ENCODE results near the gene MYH8.

Gene MYH8

GRCh38 chr17:10380631-10381408 lies 40.9 kb downstream of the MYH8 start:
- Histone ChIP-seq H3K9me3 (ENCODE audit: control insufficient read depth in 1 of 2, low read length in 2 of 2) (no peaks in the 10 kb centered on the region), H3K4me3 (ENCODE audit: low read depth in 1 of 2, low read length in 2 of 2) (no peak overlapping the region), H3K4me1 (ENCODE audit: control insufficient read depth in 1 of 2, insufficient read depth in 2 of 2, low read length in 2 of 2) (no peaks in the 10 kb centered on the region), H3K27ac (ENCODE audit: low read length) (no peak overlapping the region), H3K27me3 (ENCODE audit: low read depth, low read length) (no peaks in the 10 kb centered on the region), H3K36me3 (ENCODE audit: control insufficient read depth in 1 of 2, insufficient read depth in 2 of 2, low read length in 2 of 2) (no peaks in the 10 kb centered on the region)

GRCh38 chr17:10372906-10373305 lies 48.8 kb downstream of the MYH8 start, which contains the start of gene MYH13:
Gene MYH13, minus strand, starts transcription at chr17:10373006. Its CDS starts 8,476 bp downstream, at chr17:10364530.
- Histone ChIP-seq H3K36me3 (ENCODE audit: control insufficient read depth in 1 of 2, insufficient read depth in 2 of 2, low read length in 2 of 2) (no peaks in the 10 kb centered on the region), H3K27ac (ENCODE audit: low read length) (no peak within 1 kb of the TSS), H3K27me3 (ENCODE audit: low read depth, low read length) (no peaks in the 10 kb centered on the region), H3K9me3 (ENCODE audit: control insufficient read depth in 1 of 2, low read length in 2 of 2) (no peaks in the 10 kb centered on the region), H3K4me3 (ENCODE audit: low read depth in 1 of 2, low read length in 2 of 2) (no peak within 1 kb of the TSS), H3K4me1 (ENCODE audit: control insufficient read depth in 1 of 2, insufficient read depth in 2 of 2, low read length in 2 of 2) (no peaks in the 10 kb centered on the region)

DNA sequence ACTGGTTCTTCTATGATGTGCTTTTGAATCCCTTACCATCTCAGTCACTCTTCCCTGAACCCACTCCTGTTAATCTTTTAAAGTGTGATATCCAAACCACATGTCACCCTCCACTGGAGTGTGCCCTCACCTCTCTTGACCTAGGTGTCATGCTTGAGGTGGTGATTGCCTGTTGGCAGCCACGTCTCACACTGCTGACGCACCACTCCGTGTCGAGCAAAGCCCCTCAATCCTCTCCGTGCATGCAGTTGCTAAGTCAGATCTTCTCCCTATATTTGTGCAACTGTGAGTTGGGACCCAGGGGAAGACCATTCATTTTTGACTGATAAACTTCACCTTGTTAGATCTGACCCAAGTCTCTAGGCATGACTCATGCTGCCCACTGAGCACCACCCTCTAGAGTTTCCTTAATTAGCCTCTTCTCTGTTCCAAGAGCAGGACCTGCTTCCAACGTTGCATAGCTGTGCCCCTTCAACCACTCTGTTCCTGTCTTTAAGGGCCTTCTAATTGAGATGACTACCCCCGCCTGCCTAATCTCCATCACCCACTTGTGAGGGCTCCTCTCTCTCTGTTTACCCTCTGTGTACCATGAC lies 51.6 kb downstream of the MYH8 start:
- H3K4me3 ChIP-seq (ENCODE audit: low read depth in 1 of 2, low read length in 2 of 2): no peak overlapping the region
- no peaks in the 10 kb centered on the region for H3K36me3 ChIP-seq (ENCODE audit: control insufficient read depth in 1 of 2, insufficient read depth in 2 of 2, low read length in 2 of 2)
- H3K27me3 ChIP-seq (ENCODE audit: low read depth, low read length): no peaks in the 10 kb centered on the region
- H3K4me1 ChIP-seq (ENCODE audit: control insufficient read depth in 1 of 2, insufficient read depth in 2 of 2, low read length in 2 of 2): no peaks in the 10 kb centered on the region
- no peaks in the 10 kb centered on the region for H3K9me3 ChIP-seq (ENCODE audit: control insufficient read depth in 1 of 2, low read length in 2 of 2)
- H3K27ac ChIP-seq (ENCODE audit: low read length): no peak overlapping the region

DNA sequence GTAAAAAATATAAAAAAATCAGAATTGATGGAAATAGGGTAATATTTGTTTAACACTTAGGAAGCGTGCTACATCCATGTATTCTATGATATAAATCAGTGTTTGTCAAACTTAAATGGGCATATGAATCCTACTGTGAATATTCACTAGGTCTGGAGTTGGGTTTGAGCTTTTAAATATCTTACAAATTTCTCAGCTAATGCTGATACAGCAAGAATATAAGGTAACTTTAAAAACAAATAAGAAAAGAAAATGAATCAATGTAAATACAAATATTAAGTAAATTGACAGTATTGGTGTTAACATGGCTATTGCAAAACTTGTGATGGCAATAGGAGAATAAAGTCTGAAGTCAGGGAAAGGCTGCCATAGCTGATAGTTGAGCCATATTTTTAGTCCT lies 52.5 kb downstream of the MYH8 start:
- H3K9me3 ChIP-seq (ENCODE audit: control insufficient read depth in 1 of 2, low read length in 2 of 2): no peaks in the 10 kb centered on the region
- no peak overlapping the region for H3K4me3 ChIP-seq (ENCODE audit: low read depth in 1 of 2, low read length in 2 of 2)

GRCh38 chr17:10368561-10368960 lies 53.2 kb downstream of the MYH8 start:
- Histone ChIP-seq H3K27me3 (ENCODE audit: low read depth, low read length) (no peaks in the 10 kb centered on the region), H3K9me3 (ENCODE audit: control insufficient read depth in 1 of 2, low read length in 2 of 2) (no peaks in the 10 kb centered on the region), H3K27ac (ENCODE audit: low read length) (no peak overlapping the region), H3K4me1 (ENCODE audit: control insufficient read depth in 1 of 2, insufficient read depth in 2 of 2, low read length in 2 of 2) (no peaks in the 10 kb centered on the region), H3K4me3 (ENCODE audit: low read depth in 1 of 2, low read length in 2 of 2) (no peak overlapping the region), H3K36me3 (ENCODE audit: control insufficient read depth in 1 of 2, insufficient read depth in 2 of 2, low read length in 2 of 2) (no peaks in the 10 kb centered on the region)

More for the DNA sequence above, 52.5 kb downstream of the MYH8 start:
- no peaks in the 10 kb centered on the region for H3K4me1 ChIP-seq (ENCODE audit: control insufficient read depth in 1 of 2, insufficient read depth in 2 of 2, low read length in 2 of 2)
- H3K36me3 ChIP-seq (ENCODE audit: control insufficient read depth in 1 of 2, insufficient read depth in 2 of 2, low read length in 2 of 2): no peaks in the 10 kb centered on the region
- H3K27me3 ChIP-seq (ENCODE audit: low read depth, low read length): no peaks in the 10 kb centered on the region
- no peak overlapping the region for H3K27ac ChIP-seq (ENCODE audit: low read length)

GRCh38 chr17:10360578-10360977 lies 61.2 kb downstream of the MYH8 start:
- Histone ChIP-seq H3K9me3 (ENCODE audit: control insufficient read depth in 1 of 2, low read length in 2 of 2) (no peaks in the 10 kb centered on the region), H3K27me3 (ENCODE audit: low read depth, low read length) (no peaks in the 10 kb centered on the region), H3K36me3 (ENCODE audit: control insufficient read depth in 1 of 2, insufficient read depth in 2 of 2, low read length in 2 of 2) (no peaks in the 10 kb centered on the region), H3K4me3 (ENCODE audit: low read depth in 1 of 2, low read length in 2 of 2) (no peak overlapping the region), H3K4me1 (ENCODE audit: control insufficient read depth in 1 of 2, insufficient read depth in 2 of 2, low read length in 2 of 2) (no peaks in the 10 kb centered on the region), H3K27ac (ENCODE audit: low read length) (no peak overlapping the region)

DNA sequence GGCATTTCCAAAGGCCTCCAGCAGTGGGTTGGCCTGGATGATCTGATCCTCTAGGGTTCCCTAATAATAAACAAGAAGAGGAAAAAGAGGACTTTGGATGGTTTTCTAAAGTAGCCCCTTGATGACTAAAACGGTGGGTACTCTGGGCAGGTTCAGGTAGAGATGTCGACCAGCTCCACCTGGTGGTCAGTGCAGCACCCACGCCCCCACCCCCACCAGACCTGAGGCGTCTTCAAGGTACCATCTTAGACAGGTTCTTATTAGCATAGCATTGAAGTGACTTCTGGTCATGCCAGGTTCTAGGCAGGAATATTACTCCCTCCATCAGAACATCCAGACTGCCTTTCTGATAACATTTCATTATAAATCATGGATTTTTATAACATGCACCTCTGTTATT lies 64.0 kb downstream of the MYH8 start:
- Histone ChIP-seq H3K36me3 (ENCODE audit: control insufficient read depth in 1 of 2, insufficient read depth in 2 of 2, low read length in 2 of 2) (no peaks in the 10 kb centered on the region), H3K4me3 (ENCODE audit: low read depth in 1 of 2, low read length in 2 of 2) (no peak overlapping the region), H3K27ac (ENCODE audit: low read length) (no peak overlapping the region), H3K9me3 (ENCODE audit: control insufficient read depth in 1 of 2, low read length in 2 of 2) (no peaks in the 10 kb centered on the region), H3K4me1 (ENCODE audit: control insufficient read depth in 1 of 2, insufficient read depth in 2 of 2, low read length in 2 of 2) (no peaks in the 10 kb centered on the region), H3K27me3 (ENCODE audit: low read depth, low read length) (no peaks in the 10 kb centered on the region)

- H3K4me1 ChIP-seq (ENCODE audit: control insufficient read depth in 1 of 2, insufficient read depth in 2 of 2, low read length in 2 of 2): no peaks in the 10 kb centered on the region
- no peak overlapping the region for H3K27ac ChIP-seq (ENCODE audit: low read length)
- H3K4me3 ChIP-seq (ENCODE audit: low read depth in 1 of 2, low read length in 2 of 2): no peak overlapping the region
- H3K27me3 ChIP-seq (ENCODE audit: low read depth, low read length): no peaks in the 10 kb centered on the region
- H3K36me3 ChIP-seq (ENCODE audit: control insufficient read depth in 1 of 2, insufficient read depth in 2 of 2, low read length in 2 of 2): no peaks in the 10 kb centered on the region
- H3K9me3 ChIP-seq (ENCODE audit: control insufficient read depth in 1 of 2, low read length in 2 of 2): no peaks in the 10 kb centered on the region
These were observed 67.1 kb downstream of the MYH8 start for GRCh38 chr17:10354651-10355050.

GRCh38 chr17:10352893-10353292 lies 68.9 kb downstream of the MYH8 start:
- no peaks in the 10 kb centered on the region for H3K36me3 ChIP-seq (ENCODE audit: control insufficient read depth in 1 of 2, insufficient read depth in 2 of 2, low read length in 2 of 2)
- H3K4me3 ChIP-seq (ENCODE audit: low read depth in 1 of 2, low read length in 2 of 2): no peak overlapping the region
- no peak overlapping the region for H3K27ac ChIP-seq (ENCODE audit: low read length)
- H3K4me1 ChIP-seq (ENCODE audit: control insufficient read depth in 1 of 2, insufficient read depth in 2 of 2, low read length in 2 of 2): no peaks in the 10 kb centered on the region
- H3K9me3 ChIP-seq (ENCODE audit: control insufficient read depth in 1 of 2, low read length in 2 of 2): no peaks in the 10 kb centered on the region
- H3K27me3 ChIP-seq (ENCODE audit: low read depth, low read length): no peaks in the 10 kb centered on the region

DNA sequence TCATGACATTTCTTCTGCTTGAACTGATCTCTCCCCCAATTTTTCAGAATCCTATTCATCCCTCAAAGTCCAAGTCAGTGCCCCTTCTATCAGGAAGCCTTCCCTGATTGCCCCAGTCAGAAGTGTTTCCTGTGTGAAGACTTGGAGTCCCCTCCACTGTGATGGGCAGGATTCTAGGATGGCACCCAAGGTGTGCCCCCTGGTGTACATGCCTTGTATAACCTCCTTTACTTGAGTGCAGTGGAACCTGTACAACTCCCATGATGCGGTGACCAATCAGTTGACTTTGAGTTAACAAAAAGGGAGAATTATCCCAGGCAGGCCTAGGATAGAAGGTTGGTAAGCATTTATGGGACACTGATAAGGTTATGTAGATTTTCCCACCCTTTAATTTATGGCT lies 72.3 kb downstream of the MYH8 start:
- Histone ChIP-seq H3K27me3 (ENCODE audit: low read depth, low read length) (no peaks in the 10 kb centered on the region), H3K4me3 (ENCODE audit: low read depth in 1 of 2, low read length in 2 of 2) (no peak overlapping the region), H3K4me1 (ENCODE audit: control insufficient read depth in 1 of 2, insufficient read depth in 2 of 2, low read length in 2 of 2) (no peaks in the 10 kb centered on the region), H3K36me3 (ENCODE audit: control insufficient read depth in 1 of 2, insufficient read depth in 2 of 2, low read length in 2 of 2) (no peaks in the 10 kb centered on the region), H3K9me3 (ENCODE audit: control insufficient read depth in 1 of 2, low read length in 2 of 2) (no peaks in the 10 kb centered on the region), H3K27ac (ENCODE audit: low read length) (no peak overlapping the region)

- H3K36me3 ChIP-seq (ENCODE audit: control insufficient read depth in 1 of 2, insufficient read depth in 2 of 2, low read length in 2 of 2): no peaks in the 10 kb centered on the region
- no peaks in the 10 kb centered on the region for H3K9me3 ChIP-seq (ENCODE audit: control insufficient read depth in 1 of 2, low read length in 2 of 2)
- H3K27ac ChIP-seq (ENCODE audit: low read length): no peak overlapping the region
- H3K27me3 ChIP-seq (ENCODE audit: low read depth, low read length): no peaks in the 10 kb centered on the region
- no peaks in the 10 kb centered on the region for H3K4me1 ChIP-seq (ENCODE audit: control insufficient read depth in 1 of 2, insufficient read depth in 2 of 2, low read length in 2 of 2)
- no peak overlapping the region for H3K4me3 ChIP-seq (ENCODE audit: low read depth in 1 of 2, low read length in 2 of 2)
These were observed 76.9 kb downstream of the MYH8 start for GRCh38 chr17:10344816-10345215.

All from muscle layer of duodenum (tissue), 2 donors.